NB4 (cell line): Measurements from ENCODE around the gene LDAH.
A peak's percentile ranks its signal among the peaks of the same experiment; 100 is the strongest.

Source experiments
- DNase-seq: peaks from one replicate; pipeline ENCODE4 v3.0.0; 2010; ENCODE audit warnings: low read depth
- H3K4me3 ChIP-seq: one replicate; pipeline ENCODE4 v1.5.1; 2011; ENCODE audit warnings: mild to moderate bottlenecking, low read depth, low read length, moderate library complexity
- MYC ChIP-seq: IDR thresholded peaks from 2 replicates; pipeline ENCODE4 v1.6.1; 2011; ENCODE audit warnings: low read depth, low read length
- POLR2A ChIP-seq: IDR thresholded peaks from 2 replicates; pipeline ENCODE4 v1.6.1; 2011; ENCODE audit warnings: mild to moderate bottlenecking; ENCODE audit not compliant: insufficient read length; ENCODE audit errors: extremely low read depth
- TF ChIP-seq, protein P1 (sequence below): IDR thresholded peaks from one replicate; pipeline ENCODE4 v1.5.1; 2012; ENCODE audit warnings: low read depth, low read length
- TF ChIP-seq, protein P2 (sequence below): IDR thresholded peaks from 2 replicates; pipeline ENCODE4 v1.6.1; 2011; ENCODE audit warnings: low read depth, low read length

Gene LDAH

GRCh38 chr2:20781656-20782265, 41.1 kb downstream of the LDAH start:
- peak; percentile 49 for DNase-seq
- TF ChIP-seq, protein P1, sequence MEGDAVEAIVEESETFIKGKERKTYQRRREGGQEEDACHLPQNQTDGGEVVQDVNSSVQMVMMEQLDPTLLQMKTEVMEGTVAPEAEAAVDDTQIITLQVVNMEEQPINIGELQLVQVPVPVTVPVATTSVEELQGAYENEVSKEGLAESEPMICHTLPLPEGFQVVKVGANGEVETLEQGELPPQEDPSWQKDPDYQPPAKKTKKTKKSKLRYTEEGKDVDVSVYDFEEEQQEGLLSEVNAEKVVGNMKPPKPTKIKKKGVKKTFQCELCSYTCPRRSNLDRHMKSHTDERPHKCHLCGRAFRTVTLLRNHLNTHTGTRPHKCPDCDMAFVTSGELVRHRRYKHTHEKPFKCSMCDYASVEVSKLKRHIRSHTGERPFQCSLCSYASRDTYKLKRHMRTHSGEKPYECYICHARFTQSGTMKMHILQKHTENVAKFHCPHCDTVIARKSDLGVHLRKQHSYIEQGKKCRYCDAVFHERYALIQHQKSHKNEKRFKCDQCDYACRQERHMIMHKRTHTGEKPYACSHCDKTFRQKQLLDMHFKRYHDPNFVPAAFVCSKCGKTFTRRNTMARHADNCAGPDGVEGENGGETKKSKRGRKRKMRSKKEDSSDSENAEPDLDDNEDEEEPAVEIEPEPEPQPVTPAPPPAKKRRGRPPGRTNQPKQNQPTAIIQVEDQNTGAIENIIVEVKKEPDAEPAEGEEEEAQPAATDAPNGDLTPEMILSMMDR: peak; percentile 61
- TF ChIP-seq, protein P2, sequence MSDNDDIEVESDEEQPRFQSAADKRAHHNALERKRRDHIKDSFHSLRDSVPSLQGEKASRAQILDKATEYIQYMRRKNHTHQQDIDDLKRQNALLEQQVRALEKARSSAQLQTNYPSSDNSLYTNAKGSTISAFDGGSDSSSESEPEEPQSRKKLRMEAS: no peak
- H3K4me3 ChIP-seq: no peak overlapping the region

GRCh38 chr2:20771299-20771698, 51.6 kb downstream of the LDAH start:
- H3K4me3 ChIP-seq: no peak overlapping the region
- TF ChIP-seq, protein P1: no peak
- TF ChIP-seq POLR2A (no peak), MYC (no peak)
- TF ChIP-seq, protein P2: no peak
- no peak for DNase-seq

GRCh38 chr2:20766798-20767644, 55.9 kb downstream of the LDAH start:
- TF ChIP-seq POLR2A: no peak
- TF ChIP-seq, protein P1: no peak
- TF ChIP-seq, protein P2: no peak
- TF ChIP-seq MYC: no peak
- DNase-seq: no peak
- no peak overlapping the region for H3K4me3 ChIP-seq

DNA sequence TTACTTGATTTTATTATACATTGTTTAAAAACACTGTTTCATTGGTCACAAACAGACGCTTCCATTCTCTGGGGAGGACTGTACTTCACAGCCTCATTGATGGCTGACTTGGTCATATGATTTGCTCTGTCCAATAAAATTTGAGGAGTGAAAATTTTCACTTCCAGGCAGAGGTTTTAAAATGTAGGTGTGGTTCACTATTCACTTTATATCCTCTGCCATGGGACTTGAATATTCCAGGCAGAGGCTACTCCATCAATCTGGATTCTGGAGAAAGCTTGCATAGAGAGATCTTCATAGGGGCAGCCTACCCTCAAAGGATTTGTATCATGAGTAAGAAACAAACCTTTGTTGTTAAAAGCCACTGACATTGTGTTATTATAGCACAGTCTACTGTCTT, 56.7 kb downstream of the LDAH start:
- TF ChIP-seq, protein P2: no peak
- TF ChIP-seq POLR2A: no peak
- TF ChIP-seq, protein P1: no peak

DNA sequence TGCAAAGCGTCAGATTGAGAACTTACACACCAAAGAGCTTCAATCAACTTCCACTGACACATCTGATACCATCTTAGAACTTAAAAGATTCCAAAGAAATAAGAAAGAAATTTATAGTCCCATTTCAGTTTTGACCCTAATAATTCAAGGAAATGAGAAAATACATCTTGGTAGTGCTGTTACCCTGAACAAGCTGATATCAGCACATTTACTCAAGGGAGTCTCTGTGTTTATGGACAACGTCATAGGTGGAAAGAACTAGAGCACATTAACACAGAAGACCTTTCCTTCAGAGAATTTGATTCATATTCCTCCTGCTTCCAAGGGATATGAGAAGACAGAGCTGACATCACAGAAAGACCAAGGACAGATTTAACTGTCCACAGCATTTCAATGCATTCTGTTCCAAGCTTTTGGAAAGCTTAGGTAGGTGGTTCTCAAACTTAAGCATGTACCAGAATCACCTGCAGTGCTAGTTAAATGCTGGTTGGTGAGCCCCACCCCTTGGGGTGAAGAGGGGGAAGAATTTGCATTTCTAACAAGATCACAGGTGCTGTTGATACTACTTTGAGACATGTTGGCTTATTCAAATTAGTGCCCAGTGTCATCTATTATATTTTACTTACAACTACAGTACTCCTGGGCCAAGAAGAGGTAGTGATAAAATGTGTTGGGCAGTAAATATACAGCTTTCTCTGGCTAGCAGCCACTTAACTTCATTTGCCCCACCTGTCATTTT, 59.8 kb downstream of the LDAH start:
- H3K4me3 ChIP-seq: no peak overlapping the region
- TF ChIP-seq, protein P1: no peak
- TF ChIP-seq, protein P2: no peak
- no peak for TF ChIP-seq POLR2A
- DNase-seq: no peak

More for the DNA sequence above, 56.7 kb downstream of the LDAH start:
- DNase-seq: no peak
- no peak overlapping the region for H3K4me3 ChIP-seq
